K562 (cell line): ENCODE results near the gene CLASP1. TPM values are rescaled to one million over a fixed set of nuclear protein-coding genes. Genes with fewer than 3 reads are reported as not detected.
A peak's percentile ranks its signal among the peaks of the same experiment; 100 is the strongest.

ENCODE experiments used
- HMGXB4 ChIP-seq: sonication (generic); formaldehyde crosslinking; IDR thresholded peaks from 2 replicates; pipeline ENCODE4 v1.8.1; 2023; ENCODE audit warnings: mild to moderate bottlenecking, missing genetic modification reagents
- SAP30 ChIP-seq: fragments of 200-600 bp; sonication (generic); IDR thresholded peaks from 2 replicates; pipeline ENCODE4 v1.6.1; 2012; ENCODE audit warnings: borderline replicate concordance, low read depth, mild to moderate bottlenecking, moderate library complexity, low read length, control low read depth, inconsistent platforms; ENCODE audit not compliant: insufficient read depth, poor library complexity, severe bottlenecking
- SIN3A ChIP-seq, 2 experiments: fragments of 150-350 bp in 1 of 2; IDR thresholded peaks; 2 replicates each; pipeline ENCODE4 v1.6.1; 2011 to 2016; ENCODE audit warnings: borderline replicate concordance in 2 of 2, low read depth in 2 of 2, low read length in 2 of 2, mild to moderate bottlenecking in 2 of 2, moderate library complexity in 2 of 2; ENCODE audit not compliant: control insufficient read depth in 1 of 2
- TFAM ChIP-seq: fragments of 250-450 bp; sonication (Bioruptor Pico); conservative IDR thresholded peaks from 2 replicates; pipeline ENCODE4 v1.5.0; 2021; ENCODE audit warnings: mild to moderate bottlenecking, moderate library complexity
- THAP12 ChIP-seq: fragments of 250-450 bp; sonication (Bioruptor Pico); IDR thresholded peaks from 2 replicates; pipeline ENCODE4 v1.9.0; 2021; ENCODE audit warnings: mild to moderate bottlenecking, inconsistent platforms
- ZBTB40 ChIP-seq, 2 experiments: fragments of 450-650 bp in 1 of 2; sonication (generic) in 1 of 2; formaldehyde crosslinking in 1 of 2; IDR thresholded peaks; 2 replicates each; pipeline versions ENCODE4 v1.7.1 to v1.9.0; 2016 to 2022; ENCODE audit warnings: inconsistent platforms in 1 of 2, mild to moderate bottlenecking in 1 of 2, missing genetic modification reagents in 1 of 2
- ZFPM2 ChIP-seq: fragments of 250-450 bp; sonication (Bioruptor Pico); IDR thresholded peaks from 2 replicates; pipeline ENCODE4 v1.5.1; 2022; ENCODE audit warnings: mild to moderate bottlenecking
- ZFX ChIP-seq: sonication (generic); formaldehyde crosslinking; IDR thresholded peaks from 2 replicates; pipeline ENCODE4 v1.8.0; 2022; ENCODE audit warnings: mild to moderate bottlenecking, missing genetic modification reagents, moderate library complexity
- ZNF511 ChIP-seq: sonication (generic); formaldehyde crosslinking; IDR thresholded peaks from 2 replicates; pipeline ENCODE4 v1.8.0; 2022; ENCODE audit warnings: mild to moderate bottlenecking, missing genetic modification reagents
- polyA plus RNA-seq, 8 experiments: library from polyadenylated mRNA; depleted of rRNA in 4 of 8; stranded (reverse) in 5 of 8; unstranded in 3 of 8; fragments of >200 nt; fragmentation: Nextera tagmentation in 2 of 8; fragmentation: Illumina TruSeq in 1 of 8; extraction: Ambion mirVana in 2 of 8; extraction: Trizol in 1 of 8; gene quantifications; 2 replicates each; pipeline versions ENCODE4 v1.2.1 to v1.2.3, GENCODE V29; 2011 to 2014; ENCODE audit warnings: inconsistent platforms in 1 of 8, missing spikeins in 1 of 8
- total RNA-seq, 7 experiments: library from RNA; depleted of rRNA in 6 of 7; stranded (reverse); fragments of >200 nt in 6 of 7; fragmentation: Illumina TruSeq in 2 of 7; extraction: Trizol in 2 of 7; gene quantifications; 2 replicates each; pipeline versions ENCODE4 v1.2.1 to v1.2.3, GENCODE V29; 2011 to 2021; ENCODE audit warnings: low replicate concordance in 1 of 7

Gene CLASP1
- total and polyA plus RNA-seq, 9 of the 15 experiments (the other 6 are each of a cell fraction or from before 2014, with no cell fraction given), result 1.7 to 40.3 (median 20.7) TPM

DNA sequence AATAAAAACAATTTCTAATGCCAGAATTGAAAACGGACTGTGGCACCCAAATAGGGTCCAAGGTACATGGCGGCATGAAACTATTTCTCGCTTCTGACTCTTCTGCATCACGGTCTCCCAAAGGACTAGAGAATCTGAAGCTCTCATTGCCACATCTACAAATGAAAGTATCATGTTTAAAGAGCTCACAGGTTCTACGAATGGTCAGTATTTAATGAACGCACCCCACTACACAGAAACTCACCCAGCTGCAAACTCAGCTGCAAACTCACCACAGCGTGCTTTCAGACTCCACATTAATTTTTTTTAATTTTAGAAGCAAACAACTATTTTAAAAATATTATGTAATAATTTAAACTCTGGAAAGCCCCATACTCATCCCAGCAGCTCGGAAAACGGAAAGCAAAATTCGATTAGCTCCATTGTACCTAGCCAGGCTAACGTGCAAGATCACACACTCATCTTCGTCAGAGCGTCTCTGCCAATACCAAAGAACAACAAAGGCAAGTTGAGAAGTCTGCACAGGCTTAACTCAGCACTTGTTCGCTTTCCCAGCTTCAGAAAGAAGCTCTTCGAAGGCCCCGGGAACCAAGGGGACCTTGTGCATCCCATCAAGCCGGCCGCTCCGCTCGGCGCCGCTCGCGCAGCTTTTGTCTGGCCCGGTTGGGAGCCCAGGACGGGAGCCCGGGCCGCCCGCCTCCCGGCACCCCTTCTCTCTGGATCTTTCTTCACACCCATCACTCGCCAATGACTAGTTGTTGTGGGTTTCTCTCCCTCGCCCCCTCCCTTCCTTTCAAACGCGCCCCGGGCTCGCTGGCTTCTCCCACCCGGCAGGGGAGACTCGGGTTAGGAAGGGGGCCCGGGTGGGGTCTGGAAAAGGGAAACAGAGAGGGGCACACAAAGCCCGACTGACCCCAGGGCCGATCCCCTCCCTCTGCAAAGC, 785 bp downstream of the CLASP1 start (continued):
- TF ChIP-seq ZBTB40 (IDR thresholded peaks at IDR 0.05) (peak; percentile 3; the same call in 1 of the 2 replicates), ZBTB40 (CRISPR knock-in tag; IDR thresholded peaks at IDR 0.05) (no peak), SIN3A (IDR thresholded peaks at IDR 0.05; ENCODE audit: borderline replicate concordance in 2 of 2, control insufficient read depth in 1 of 2, low read depth in 2 of 2, low read length in 2 of 2) (0 out of 4 replicates have a peak, but pooled peaks of 1 of the 2 experiments have one; percentile 40), ZFX (CRISPR knock-in tag) (no peak; the same call in 1 of the 2 replicates), TFAM (CRISPR knock-in tag) (no peak), SAP30 (peak; percentile 19), ZFPM2 (CRISPR knock-in tag) (no peak), THAP12 (0 out of 2 replicates have a peak, but pooled peaks have one; percentile 20), HMGXB4 (CRISPR knock-in tag) (0 out of 2 replicates have a peak, but pooled peaks have one; percentile 37), ZNF511 (0 out of 2 replicates have a peak, but pooled peaks have one; percentile 49)
